Caco-2 (cell line): ENCODE results near the gene MEF2D. TPM values are rescaled to one million over a fixed set of nuclear protein-coding genes. Genes with fewer than 3 reads are reported as not detected.

ENCODE experiments used
- BruUV-seq: library from RNA; stranded (reverse); fragments of 400-500 nt; replicated peaks from 2 replicates; lab custom pipeline; 2021; lab: Mats Ljungman, UMichigan
- CTCF ChIA-PET: fragments of 300-600 bp; sonication (Branson Sonifier 250); formaldehyde crosslinking; loops from one replicate; lab custom pipeline; 2022; ENCODE audit warnings: antibody characterized with exemption; lab: Charles Lee
- POLR2A ChIA-PET: fragments of 300-600 bp; sonication (Branson Sonifier 250); formaldehyde crosslinking; loops from one replicate; lab custom pipeline; 2022; ENCODE audit warnings: antibody characterized with exemption; lab: Charles Lee
- DNase-seq, 2 experiments: peaks; one replicate each; pipeline versions ENCODE4 v3.0.0 to v3.0.0-alpha.2; 2020 to 2022
- H3K27me3 ChIP-seq: replicated peaks from 2 replicates; pipeline ENCODE4 v1.6.0; 2011; ENCODE audit warnings: low read length; ENCODE audit not compliant: control insufficient read depth, insufficient read depth
- H3K36me3 ChIP-seq: 2 replicates; pipeline ENCODE4 v1.5.1; 2011; ENCODE audit warnings: low read length; ENCODE audit not compliant: control insufficient read depth, insufficient read depth
- H3K4me1 ChIP-seq: fragments of 250-450 bp; sonication (Bioruptor Pico); 2 replicates; pipeline ENCODE4 v1.5.1; 2020; ENCODE audit warnings: mild to moderate bottlenecking
- H3K4me3 ChIP-seq: 2 replicates; pipeline ENCODE4 v1.5.1; 2011; ENCODE audit warnings: low read depth, mild to moderate bottlenecking, control low read depth, low read length
- H3K9me3 ChIP-seq: fragments of 250-450 bp; sonication (Bioruptor Pico); 2 replicates; pipeline ENCODE4 v1.5.1; 2020; ENCODE audit warnings: mild to moderate bottlenecking, moderate library complexity
- H3K27ac Mint-ChIP-seq: one replicate; pipeline ENCODE4 v1.8.0; 2022; ENCODE audit warnings: mixed read lengths; ENCODE audit not compliant: unreplicated experiment
- H3K27me3 Mint-ChIP-seq: one replicate; pipeline ENCODE4 v1.8.0; 2022; ENCODE audit warnings: mixed read lengths; ENCODE audit not compliant: insufficient read depth, unreplicated experiment
- H3K36me3 Mint-ChIP-seq: one replicate; pipeline ENCODE4 v1.8.0; 2022; ENCODE audit warnings: mild to moderate bottlenecking, mixed read lengths; ENCODE audit not compliant: insufficient read depth, unreplicated experiment
- H3K4me1 Mint-ChIP-seq: one replicate; pipeline ENCODE4 v1.8.0; 2022; ENCODE audit warnings: low read depth, mixed read lengths; ENCODE audit not compliant: unreplicated experiment
- H3K4me3 Mint-ChIP-seq: one replicate; pipeline ENCODE4 v1.8.0; 2022; ENCODE audit warnings: mild to moderate bottlenecking, moderate library complexity, mixed read lengths; ENCODE audit not compliant: unreplicated experiment
- H3K9me3 Mint-ChIP-seq: one replicate; pipeline ENCODE4 v1.8.0; 2022; ENCODE audit warnings: mixed read lengths; ENCODE audit not compliant: unreplicated experiment
- CTCF ChIP-seq, 2 experiments: fragments of 200-600 bp in 1 of 2; IDR thresholded peaks; 1 replicate in 1 of 2; 2 replicates in 1 of 2; pipeline versions ENCODE4 v1.5.1 to v1.8.0; 2011 to 2022; ENCODE audit warnings: antibody characterized with exemption in 1 of 2, control low read depth in 1 of 2, inconsistent platforms in 1 of 2, low read depth in 1 of 2, low read length in 1 of 2, mild to moderate bottlenecking in 1 of 2, moderate library complexity in 1 of 2; ENCODE audit not compliant: insufficient read depth in 1 of 2, severe bottlenecking in 1 of 2, unreplicated experiment in 1 of 2
- intact Hi-C: fragments of 100-400 bp; cut with micrococcal nuclease; formaldehyde crosslinking; loops from one replicate; pipeline ENCODE4 v1.10.0; 2022; ENCODE audit not compliant: unreplicated experiment
- total RNA-seq: library from RNA; stranded (reverse); gene quantifications from 2 replicates; pipeline ENCODE4 v1.2.3, GENCODE V29; 2022

MEF2D gene
- total RNA-seq, 1 experiment from 2014 or later = 18.6 TPM

- ChIA-PET POLR2A (interaction anchor here (0.5 to 1.9 kb wide), 2 partner anchors 8 to 135 kb away, joined by 3 to 5 read pairs; no protein-coding TSS in a partner anchor), CTCF (no interaction called here)
- H3K9me3 ChIP-seq = no peaks in the 10 kb centered on the region
- no peak for DNase-seq
- Mint-ChIP-seq H3K9me3 (no peaks in the 10 kb centered on the region), H3K4me1 (no peaks in the 10 kb centered on the region), H3K4me3 (no peak overlapping the region), H3K36me3 (no peaks in the 10 kb centered on the region), H3K27me3 (no peaks in the 10 kb centered on the region), H3K27ac (no peak overlapping the region)
- H3K36me3 ChIP-seq = 0 out of 2 replicates have a peak, but pooled peaks cover 1% of the 10 kb centered on the region
- intact Hi-C loops = no loop called here
- H3K4me3 ChIP-seq = no peak overlapping the region
- no peak for TF ChIP-seq CTCF (IDR thresholded peaks at IDR 0.05; ENCODE audit: insufficient read depth in 1 of 2, low read depth in 1 of 2, low read length in 1 of 2, severe bottlenecking in 1 of 2, unreplicated experiment in 1 of 2)
- no TSS peak for BruUV-seq
- no peaks in the 10 kb centered on the region for H3K4me1 ChIP-seq
- no peaks in the 10 kb centered on the region for H3K27me3 ChIP-seq
Observed at GRCh38 chr1:156464825-156465452, 35.6 kb downstream of the MEF2D start.

- Mint-ChIP-seq H3K27ac (no peak overlapping the region), H3K36me3 (no peaks in the 10 kb centered on the region), H3K4me1 (no peaks in the 10 kb centered on the region), H3K4me3 (no peak overlapping the region), H3K9me3 (no peaks in the 10 kb centered on the region), H3K27me3 (no peaks in the 10 kb centered on the region)
- TF ChIP-seq CTCF (IDR thresholded peaks at IDR 0.05; ENCODE audit: insufficient read depth in 1 of 2, low read depth in 1 of 2, low read length in 1 of 2, severe bottlenecking in 1 of 2, unreplicated experiment in 1 of 2) = no peak
- Histone ChIP-seq H3K27me3 (no peaks in the 10 kb centered on the region), H3K9me3 (no peaks in the 10 kb centered on the region), H3K4me1 (no peaks in the 10 kb centered on the region), H3K4me3 (no peak overlapping the region), H3K36me3 (0 out of 2 replicates have a peak, but pooled peaks cover 1% of the 10 kb centered on the region)
- intact Hi-C loops = no loop called here
- DNase-seq = no peak
- BruUV-seq = no TSS peak
- ChIA-PET CTCF (no interaction called here), POLR2A (no interaction called here)
Observed at GRCh38 chr1:156464335-156464734, 36.2 kb downstream of the MEF2D start.

DNA sequence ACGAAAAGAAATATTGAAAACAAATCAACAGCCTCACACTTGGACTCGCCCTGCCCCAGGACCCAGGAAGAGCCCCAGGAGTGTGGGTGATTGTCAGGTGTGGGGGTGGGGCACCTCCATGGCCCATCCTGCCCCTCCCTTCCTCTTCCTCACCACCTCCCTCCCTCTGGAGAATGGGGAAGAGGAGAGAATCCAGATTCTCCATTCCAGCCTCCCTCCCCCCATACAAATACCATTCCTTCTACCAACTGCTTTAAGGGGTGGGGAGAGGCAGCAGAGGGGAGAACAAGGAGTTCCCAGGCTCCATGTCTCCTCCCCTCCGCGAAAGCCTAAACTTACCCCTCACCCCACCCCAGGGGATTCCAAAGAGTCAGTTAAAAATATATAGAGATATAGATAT lies 36.7 kb downstream of the MEF2D start:
- no peak for DNase-seq
- POLR2A ChIA-PET = no interaction called here
- no peak for TF ChIP-seq CTCF (IDR thresholded peaks at IDR 0.05; ENCODE audit: insufficient read depth in 1 of 2, low read depth in 1 of 2, low read length in 1 of 2, severe bottlenecking in 1 of 2, unreplicated experiment in 1 of 2)
- Histone ChIP-seq H3K36me3 (0 out of 2 replicates have a peak, but pooled peaks cover 1% of the 10 kb centered on the region), H3K4me1 (no peaks in the 10 kb centered on the region), H3K4me3 (no peak overlapping the region), H3K27me3 (no peaks in the 10 kb centered on the region), H3K9me3 (no peaks in the 10 kb centered on the region)
- H3K27ac Mint-ChIP-seq = no peak overlapping the region
- no peaks in the 10 kb centered on the region for H3K9me3 Mint-ChIP-seq
- CTCF ChIA-PET = no interaction called here
- no peak overlapping the region for H3K4me3 Mint-ChIP-seq
- intact Hi-C loops = no loop called here
- BruUV-seq = no TSS peak
- no peaks in the 10 kb centered on the region for H3K36me3 Mint-ChIP-seq
- H3K4me1 Mint-ChIP-seq = no peaks in the 10 kb centered on the region
- no peaks in the 10 kb centered on the region for H3K27me3 Mint-ChIP-seq
